DOHH2 (cell line): ENCODE results near the gene POLDIP2.

Experiments
- H3F3A ChIP-seq: fragments of 200-600 bp; sonication (generic), shearing (Covaris generic); 2 replicates; pipeline ENCODE4 v1.6.0; 2016; ENCODE audit warnings: antibody characterized with exemption, mild to moderate bottlenecking; ENCODE audit not compliant: control insufficient read depth, insufficient read depth
- H3K27ac ChIP-seq: fragments of 200-600 bp; sonication (generic); 2 replicates; pipeline ENCODE4 v1.5.1; 2014; ENCODE audit warnings: low read depth, mild to moderate bottlenecking, low read length, moderate library complexity
- H3K27me3 ChIP-seq: fragments of 200-600 bp; sonication (generic); 2 replicates; pipeline ENCODE4 v1.6.1; 2014; ENCODE audit warnings: mild to moderate bottlenecking, low read length, mixed read lengths; ENCODE audit not compliant: control insufficient read depth
- H3K36me3 ChIP-seq: fragments of 200-600 bp; sonication (generic); 2 replicates; pipeline ENCODE4 v1.6.1; 2014; ENCODE audit warnings: mild to moderate bottlenecking, low read length, moderate library complexity, mixed read lengths; ENCODE audit not compliant: control insufficient read depth
- H3K4me1 ChIP-seq: fragments of 200-600 bp; sonication (generic); 2 replicates; pipeline ENCODE4 v1.6.1; 2014; ENCODE audit warnings: mild to moderate bottlenecking, low read length, mixed read lengths; ENCODE audit not compliant: control insufficient read depth
- H3K4me2 ChIP-seq: fragments of 200-600 bp; sonication (generic); 2 replicates; pipeline ENCODE4 v1.6.0; 2014; ENCODE audit warnings: mild to moderate bottlenecking, low read length, moderate library complexity
- H3K4me3 ChIP-seq: fragments of 200-600 bp; sonication (generic); 2 replicates; pipeline ENCODE4 v1.5.1; 2014; ENCODE audit warnings: mild to moderate bottlenecking, low read length, mixed read lengths
- H3K79me2 ChIP-seq: fragments of 200-600 bp; sonication (generic); 2 replicates; pipeline ENCODE4 v1.6.1; 2014; ENCODE audit warnings: mild to moderate bottlenecking, low read length, mixed read lengths; ENCODE audit not compliant: control insufficient read depth
- H3K9me2 ChIP-seq: fragments of 200-600 bp; sonication (generic); replicated peaks from 2 replicates; pipeline ENCODE4 v1.6.1; 2014; ENCODE audit warnings: mild to moderate bottlenecking, low read length, mixed read lengths; ENCODE audit not compliant: control insufficient read depth
- H3K9me3 ChIP-seq: fragments of 200-600 bp; sonication (generic); 2 replicates; pipeline ENCODE4 v1.6.1; 2014; ENCODE audit warnings: antibody characterized with exemption, low read length, mixed read lengths; ENCODE audit not compliant: control insufficient read depth, insufficient read depth
- H4K20me1 ChIP-seq: fragments of 200-600 bp; sonication (generic); 2 replicates; pipeline ENCODE4 v1.6.0; 2014; ENCODE audit warnings: low read depth, mild to moderate bottlenecking, antibody characterized with exemption, low read length, moderate library complexity; ENCODE audit not compliant: control insufficient read depth, insufficient read depth
- EZH2phosphoT487 ChIP-seq: fragments of 200-600 bp; sonication (generic); IDR thresholded peaks from 2 replicates; pipeline ENCODE4 v1.6.1; 2017; ENCODE audit warnings: borderline replicate concordance, mild to moderate bottlenecking, antibody characterized with exemption, low read length, moderate library complexity, mixed read lengths
- TF ChIP-seq, protein P1 (sequence below): fragments of 200-600 bp; sonication (generic); IDR thresholded peaks from one replicate; pipeline ENCODE4 v1.5.1; 2014; ENCODE audit warnings: antibody characterized with exemption, mild to moderate bottlenecking, low read depth, low read length; ENCODE audit not compliant: poor library complexity, severe bottlenecking

Gene POLDIP2

DNA sequence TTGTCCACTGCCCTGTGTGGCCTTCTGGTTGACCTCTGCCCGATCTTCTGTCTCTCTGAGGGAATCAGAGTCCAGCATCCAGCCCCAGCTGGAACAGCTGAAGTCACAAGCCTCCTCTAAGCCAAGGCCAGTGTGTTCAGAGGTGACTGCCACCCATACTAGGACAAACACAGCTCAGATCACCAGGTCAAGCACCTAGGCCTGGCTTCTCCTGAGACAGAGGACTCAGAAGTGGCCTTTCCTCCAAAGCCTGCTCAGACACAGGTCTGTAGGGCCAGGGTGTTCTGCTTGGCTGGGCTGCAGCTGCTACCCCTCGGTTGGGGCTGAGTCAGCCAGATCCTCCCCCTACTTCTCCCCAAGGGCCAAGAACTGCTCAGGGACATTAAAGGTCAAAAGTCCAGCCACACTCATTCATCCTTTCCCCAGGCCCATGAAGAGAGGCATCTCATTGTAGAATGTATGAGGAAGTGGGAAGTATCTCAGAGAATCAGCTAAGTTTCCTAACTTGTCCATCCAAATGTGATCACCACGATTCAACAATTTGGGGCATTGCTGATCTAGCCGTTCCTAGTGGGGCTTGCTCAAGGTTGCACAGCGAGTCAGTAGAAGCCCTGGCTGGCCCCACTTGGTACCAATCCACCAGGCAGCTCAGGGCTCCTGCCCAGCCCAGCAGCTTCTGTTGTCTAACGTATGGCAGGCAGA lies 41.1 kb upstream of the POLDIP2 start:
- Histone ChIP-seq H3K27ac (no peak overlapping the region), H3K27me3 (no peaks in the 10 kb centered on the region), H3K9me2 (no peaks in the 10 kb centered on the region), H4K20me1 (no peaks in the 10 kb centered on the region), H3K79me2 (no peaks in the 10 kb centered on the region), H3K4me2 (no peak overlapping the region), H3K4me3 (no peak overlapping the region), H3K36me3 (peaks cover 4% of the 10 kb centered on the region; the same call in 1 of the 2 replicates), H3K9me3 (no peaks in the 10 kb centered on the region), H3K4me1 (peaks cover 3% of the 10 kb centered on the region; the same call in 1 of the 2 replicates), H3F3A (no peaks in the 10 kb centered on the region)
- no peak for TF ChIP-seq EZH2phosphoT487
- TF ChIP-seq, protein P1, sequence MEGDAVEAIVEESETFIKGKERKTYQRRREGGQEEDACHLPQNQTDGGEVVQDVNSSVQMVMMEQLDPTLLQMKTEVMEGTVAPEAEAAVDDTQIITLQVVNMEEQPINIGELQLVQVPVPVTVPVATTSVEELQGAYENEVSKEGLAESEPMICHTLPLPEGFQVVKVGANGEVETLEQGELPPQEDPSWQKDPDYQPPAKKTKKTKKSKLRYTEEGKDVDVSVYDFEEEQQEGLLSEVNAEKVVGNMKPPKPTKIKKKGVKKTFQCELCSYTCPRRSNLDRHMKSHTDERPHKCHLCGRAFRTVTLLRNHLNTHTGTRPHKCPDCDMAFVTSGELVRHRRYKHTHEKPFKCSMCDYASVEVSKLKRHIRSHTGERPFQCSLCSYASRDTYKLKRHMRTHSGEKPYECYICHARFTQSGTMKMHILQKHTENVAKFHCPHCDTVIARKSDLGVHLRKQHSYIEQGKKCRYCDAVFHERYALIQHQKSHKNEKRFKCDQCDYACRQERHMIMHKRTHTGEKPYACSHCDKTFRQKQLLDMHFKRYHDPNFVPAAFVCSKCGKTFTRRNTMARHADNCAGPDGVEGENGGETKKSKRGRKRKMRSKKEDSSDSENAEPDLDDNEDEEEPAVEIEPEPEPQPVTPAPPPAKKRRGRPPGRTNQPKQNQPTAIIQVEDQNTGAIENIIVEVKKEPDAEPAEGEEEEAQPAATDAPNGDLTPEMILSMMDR = no peak

DNA sequence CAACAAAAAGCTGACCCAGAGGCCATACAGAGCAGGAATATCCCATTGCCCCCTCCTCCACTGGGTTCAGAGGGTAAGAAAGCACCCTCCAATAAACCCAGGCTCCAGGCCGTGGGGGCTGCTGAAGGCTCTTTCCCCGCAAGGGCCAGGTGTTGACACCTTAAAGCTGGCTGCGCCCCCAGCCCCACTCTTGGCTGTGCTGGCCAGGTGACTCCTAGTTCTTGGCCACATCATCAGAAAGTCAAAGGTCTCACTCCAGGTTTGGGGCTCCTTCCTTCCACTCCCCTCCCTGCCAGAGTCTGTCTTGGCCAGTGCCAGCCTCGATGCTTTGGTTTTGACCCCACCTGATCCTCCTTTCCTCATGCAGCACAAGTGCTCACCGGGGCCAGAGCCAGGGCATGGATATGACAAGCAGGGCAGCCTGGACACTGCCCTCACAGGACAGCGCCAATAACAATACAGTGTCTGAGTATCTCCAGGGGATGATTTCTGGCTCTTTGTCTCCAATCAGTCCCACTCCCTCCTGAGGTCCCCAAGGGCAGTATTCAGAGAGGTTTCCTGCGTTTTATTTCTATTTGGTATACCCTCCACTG lies 40.5 kb upstream of the POLDIP2 start:
- TF ChIP-seq EZH2phosphoT487 = no peak
- TF ChIP-seq, protein P1 = no peak
- Histone ChIP-seq H3K27ac (no peak overlapping the region), H3K4me3 (no peak overlapping the region), H3F3A (no peaks in the 10 kb centered on the region), H3K27me3 (no peaks in the 10 kb centered on the region), H3K79me2 (no peaks in the 10 kb centered on the region), H3K9me3 (no peaks in the 10 kb centered on the region), H4K20me1 (no peaks in the 10 kb centered on the region), H3K4me2 (no peak overlapping the region), H3K4me1 (0 out of 2 replicates have a peak, but pooled peaks cover 3% of the 10 kb centered on the region), H3K9me2 (no peaks in the 10 kb centered on the region), H3K36me3 (peaks cover 4% of the 10 kb centered on the region; the same call in 1 of the 2 replicates)

DNA sequence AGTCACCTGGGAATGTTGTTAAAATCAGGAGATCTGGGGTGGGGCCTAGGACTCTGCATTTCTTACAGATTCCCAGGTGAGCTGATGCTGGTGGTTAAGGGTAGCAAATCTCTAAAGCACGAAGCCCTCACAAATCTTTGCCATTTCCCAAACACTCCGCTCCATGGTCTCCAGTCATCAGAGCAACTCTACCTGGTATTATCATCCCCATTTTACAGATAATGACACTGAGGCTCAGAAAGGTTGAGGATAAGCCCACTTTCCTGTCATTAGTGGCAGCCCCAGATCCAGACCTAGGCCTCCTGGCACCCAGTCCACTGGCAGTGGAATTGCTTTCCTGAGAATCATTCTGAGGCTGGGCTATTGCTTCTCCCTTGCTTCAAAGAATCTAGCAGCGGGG lies 39.9 kb upstream of the POLDIP2 start:
- Histone ChIP-seq H3K9me3 (no peaks in the 10 kb centered on the region), H3F3A (no peaks in the 10 kb centered on the region), H3K27ac (no peak overlapping the region), H3K79me2 (no peaks in the 10 kb centered on the region), H3K9me2 (no peaks in the 10 kb centered on the region), H4K20me1 (no peaks in the 10 kb centered on the region), H3K4me2 (no peak overlapping the region), H3K27me3 (no peaks in the 10 kb centered on the region), H3K36me3 (peaks cover 4% of the 10 kb centered on the region; the same call in 1 of the 2 replicates), H3K4me3 (no peak overlapping the region), H3K4me1 (0 out of 2 replicates have a peak, but pooled peaks cover 3% of the 10 kb centered on the region)
- TF ChIP-seq, protein P1 = no peak
- TF ChIP-seq EZH2phosphoT487 = no peak
